GM15510 (cell line): Measurements from ENCODE around the gene CREB5.

Source experiments
- POLR2A ChIP-seq: IDR thresholded peaks from 3 replicates; pipeline ENCODE4 v1.6.1; 2011; ENCODE audit warnings: borderline replicate concordance; ENCODE audit not compliant: insufficient read length; ENCODE audit errors: extremely low read depth

The CREB5 gene

GRCh38 chr7:28572321-28573058 is 160.2 kb downstream of the CREB5 start:
- TF ChIP-seq POLR2A: no peak

DNA sequence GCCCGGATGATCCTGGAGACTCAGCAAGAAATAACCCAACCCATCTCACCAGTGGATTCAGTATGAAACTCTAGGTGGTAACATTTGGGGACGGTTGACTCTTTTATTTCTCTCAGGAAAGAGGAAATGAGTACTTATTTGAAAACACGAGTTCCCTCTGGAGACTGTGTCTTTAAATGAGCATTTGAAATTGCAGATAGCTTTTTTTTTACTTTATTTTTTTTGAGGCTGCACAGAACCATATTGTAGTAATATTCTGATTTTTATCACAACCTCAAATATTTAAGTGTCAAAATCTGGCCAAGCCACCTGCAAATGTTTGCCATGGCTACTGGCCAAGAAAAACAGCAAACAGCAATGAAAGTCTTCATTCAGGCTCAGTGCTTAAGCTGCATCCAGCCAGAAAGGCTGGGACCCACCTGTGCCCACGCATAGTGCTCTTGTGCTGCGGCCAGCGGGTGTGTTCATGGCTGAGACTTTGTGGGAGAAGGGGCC is 160.8 kb downstream of the CREB5 start:
- no peak for TF ChIP-seq POLR2A

DNA sequence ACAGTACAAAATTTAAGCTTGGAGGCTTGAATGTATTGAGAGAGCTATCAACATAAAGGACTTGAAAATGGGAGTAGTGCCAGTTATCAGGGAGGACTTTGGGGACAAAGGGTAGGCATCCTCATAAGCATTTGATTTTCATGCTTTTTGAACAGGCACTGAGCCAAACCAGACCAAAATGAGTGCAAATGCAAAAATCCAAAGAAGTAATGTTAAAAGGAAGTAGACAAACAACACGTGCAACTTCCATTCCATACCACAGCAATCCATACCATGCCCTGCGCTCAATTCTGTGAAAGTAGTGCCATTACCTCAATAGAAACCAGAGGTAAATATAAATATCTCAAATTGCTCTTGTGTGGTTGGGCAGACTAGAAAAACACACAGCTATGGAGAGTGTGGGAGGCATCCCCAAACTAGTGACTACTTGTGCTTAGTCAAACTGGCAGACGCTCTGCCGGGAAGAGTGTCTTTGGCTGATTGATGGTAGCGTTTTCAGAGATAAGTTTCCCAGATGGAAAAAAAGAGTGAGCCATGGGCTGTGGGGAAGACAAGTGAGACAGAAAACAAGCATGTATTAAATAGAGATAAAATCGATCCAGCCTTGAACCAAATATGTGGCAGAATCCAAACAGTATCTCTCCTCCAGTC is 161.5 kb downstream of the CREB5 start:
- no peak for TF ChIP-seq POLR2A

DNA sequence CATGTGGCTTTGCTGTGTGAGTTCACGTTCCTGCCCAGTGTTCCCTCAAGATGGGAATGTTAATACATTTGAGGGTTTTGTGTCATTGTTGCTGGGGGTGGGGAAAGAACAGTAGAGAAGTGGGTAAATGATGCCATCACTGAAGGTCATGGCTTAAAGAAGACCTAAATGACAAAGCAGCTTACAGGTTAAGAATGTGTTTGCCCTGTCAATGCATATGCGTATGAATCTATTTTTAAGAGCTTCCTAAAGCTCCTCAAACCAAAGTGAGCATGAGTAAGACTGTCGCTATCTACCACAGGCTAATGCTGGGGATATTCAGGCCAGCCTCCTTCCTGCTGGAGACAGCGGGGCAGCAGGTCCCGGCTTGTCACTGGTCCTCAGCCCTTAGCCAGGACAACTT is 162.9 kb downstream of the CREB5 start:
- TF ChIP-seq POLR2A: no peak

- no peak for TF ChIP-seq POLR2A
These were observed 164.3 kb downstream of the CREB5 start for GRCh38 chr7:28576656-28577055.

- no peak for TF ChIP-seq POLR2A
These were observed 167.3 kb downstream of the CREB5 start for GRCh38 chr7:28579571-28579970.

- no peak for TF ChIP-seq POLR2A
These were observed 168.3 kb downstream of the CREB5 start for GRCh38 chr7:28580665-28581064.

DNA sequence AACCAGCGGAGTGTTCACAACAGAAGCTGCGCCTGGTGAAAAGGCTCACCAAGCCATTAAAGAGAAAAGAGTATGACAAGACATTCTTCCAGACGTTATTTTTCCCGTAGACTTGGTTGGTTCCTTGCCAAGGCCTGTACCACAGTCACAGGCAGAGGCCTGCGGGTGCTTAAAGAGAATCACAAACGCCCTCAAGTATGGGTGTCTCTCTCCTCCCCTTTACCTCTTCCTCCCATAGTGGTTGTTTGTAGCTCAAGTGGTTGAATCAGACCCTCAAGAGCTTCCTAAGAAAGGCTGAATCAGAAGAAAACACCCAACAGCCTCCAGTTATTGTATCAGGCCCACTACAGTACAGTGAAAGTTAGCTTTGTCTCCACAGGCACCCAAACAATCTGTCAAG is 169.0 kb downstream of the CREB5 start:
- TF ChIP-seq POLR2A: no peak

DNA sequence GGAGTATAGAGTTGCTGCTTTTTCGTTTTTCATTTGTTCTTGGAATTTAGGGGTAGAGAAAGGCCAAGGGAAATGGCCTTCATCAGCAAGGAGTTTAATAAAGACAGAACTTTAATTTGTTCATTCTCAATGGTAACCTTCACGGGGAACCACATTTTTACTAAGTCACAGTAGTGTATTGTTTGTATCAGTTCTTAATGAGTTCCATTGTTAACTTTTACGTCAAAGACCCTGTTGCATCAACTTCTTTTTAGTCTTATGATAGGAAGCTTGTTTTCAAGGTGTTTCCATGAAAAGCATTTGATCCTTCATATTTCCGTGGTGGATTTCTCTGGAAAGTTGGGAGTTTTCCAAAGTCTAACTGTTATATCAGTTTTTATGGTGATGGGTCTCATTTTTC is 169.9 kb downstream of the CREB5 start:
- no peak for TF ChIP-seq POLR2A

DNA sequence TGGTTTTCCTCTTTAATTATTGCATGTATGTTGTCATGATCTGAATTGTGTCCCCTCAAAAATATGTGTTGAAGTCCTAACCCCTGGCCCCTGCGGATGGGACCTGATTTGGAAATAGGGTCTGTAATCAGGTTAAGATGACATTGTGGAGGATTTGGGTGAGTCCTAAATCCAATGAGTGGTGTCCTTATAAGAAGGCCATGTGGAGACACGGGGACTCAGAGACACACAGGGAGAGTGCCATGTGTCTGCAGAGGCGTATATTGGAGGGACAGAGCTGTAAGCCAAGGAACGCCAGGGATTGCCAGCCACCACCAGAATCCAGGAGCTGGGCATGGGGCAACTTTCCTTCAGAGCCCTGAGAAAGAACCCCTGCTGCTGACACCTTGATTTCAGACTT is 171.9 kb downstream of the CREB5 start:
- TF ChIP-seq POLR2A: no peak

DNA sequence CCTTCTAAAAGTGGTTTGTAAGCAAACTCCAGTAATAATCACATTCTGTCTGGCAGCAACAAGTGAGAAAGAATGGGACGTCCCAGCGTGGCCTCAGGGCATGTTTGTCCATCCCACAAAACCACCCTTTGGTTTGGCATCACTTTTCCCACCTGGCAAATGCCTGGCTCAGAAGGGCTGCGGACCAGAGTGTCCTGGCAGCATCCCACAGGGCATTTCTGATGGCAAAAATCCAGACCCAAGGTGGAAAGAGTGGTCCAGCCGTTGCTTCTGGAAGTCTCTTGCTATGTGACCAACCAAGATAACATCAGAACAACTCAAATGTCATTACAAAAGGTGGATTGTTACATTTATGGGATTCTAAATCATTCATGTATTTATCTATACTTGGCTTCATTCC is 174.4 kb downstream of the CREB5 start:
- TF ChIP-seq POLR2A: no peak

DNA sequence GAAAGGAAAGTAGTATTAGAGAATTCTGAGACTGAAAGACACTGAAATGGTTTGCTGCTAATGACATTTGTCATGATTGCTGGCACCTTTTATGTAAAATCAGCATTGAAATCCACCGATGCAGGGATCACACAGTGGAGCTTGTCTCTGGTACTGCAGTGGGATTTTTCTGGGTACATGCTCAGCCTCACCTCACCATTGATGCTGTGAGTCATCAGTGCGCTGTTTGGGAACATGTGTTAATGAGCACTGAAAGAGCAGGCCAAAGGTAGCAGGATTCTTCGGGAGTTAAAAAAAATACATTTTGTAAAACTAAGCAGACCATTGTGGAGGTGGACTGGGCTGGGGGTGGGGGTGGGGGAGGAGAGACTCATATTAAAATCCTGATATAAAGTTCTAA is 174.9 kb downstream of the CREB5 start:
- no peak for TF ChIP-seq POLR2A

GRCh38 chr7:28588602-28589001 is 176.3 kb downstream of the CREB5 start:
- no peak for TF ChIP-seq POLR2A

DNA sequence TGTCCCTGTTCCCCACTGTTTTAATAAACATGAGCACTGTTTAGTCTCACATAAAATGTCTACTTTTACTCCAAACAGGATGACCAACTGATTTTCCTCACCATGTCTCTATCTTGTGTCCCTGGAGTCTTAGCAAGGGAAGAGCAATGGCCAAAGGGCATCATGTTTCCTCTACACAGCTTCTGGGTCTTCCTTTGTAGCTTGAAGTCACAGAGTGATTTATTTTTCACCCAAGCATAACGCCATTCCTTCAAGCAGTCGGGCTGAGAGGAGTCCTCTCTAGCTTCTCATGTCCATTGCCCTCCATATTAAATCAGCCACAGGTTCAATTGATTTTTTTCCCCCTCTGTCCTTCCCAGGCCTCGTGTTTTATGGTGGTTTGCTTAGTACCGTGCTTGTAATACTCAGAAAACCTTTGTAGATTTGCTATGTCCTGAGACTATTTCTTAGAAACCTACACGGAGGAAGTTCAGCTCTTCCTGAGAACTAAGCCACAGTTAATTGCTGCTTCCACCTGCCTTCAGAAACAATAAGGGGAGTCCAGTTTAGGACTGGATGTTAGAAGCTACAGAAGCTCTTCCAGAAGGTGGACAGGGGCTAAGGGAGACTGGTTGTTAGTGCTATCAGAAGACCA is 178.8 kb downstream of the CREB5 start:
- no peak for TF ChIP-seq POLR2A

DNA sequence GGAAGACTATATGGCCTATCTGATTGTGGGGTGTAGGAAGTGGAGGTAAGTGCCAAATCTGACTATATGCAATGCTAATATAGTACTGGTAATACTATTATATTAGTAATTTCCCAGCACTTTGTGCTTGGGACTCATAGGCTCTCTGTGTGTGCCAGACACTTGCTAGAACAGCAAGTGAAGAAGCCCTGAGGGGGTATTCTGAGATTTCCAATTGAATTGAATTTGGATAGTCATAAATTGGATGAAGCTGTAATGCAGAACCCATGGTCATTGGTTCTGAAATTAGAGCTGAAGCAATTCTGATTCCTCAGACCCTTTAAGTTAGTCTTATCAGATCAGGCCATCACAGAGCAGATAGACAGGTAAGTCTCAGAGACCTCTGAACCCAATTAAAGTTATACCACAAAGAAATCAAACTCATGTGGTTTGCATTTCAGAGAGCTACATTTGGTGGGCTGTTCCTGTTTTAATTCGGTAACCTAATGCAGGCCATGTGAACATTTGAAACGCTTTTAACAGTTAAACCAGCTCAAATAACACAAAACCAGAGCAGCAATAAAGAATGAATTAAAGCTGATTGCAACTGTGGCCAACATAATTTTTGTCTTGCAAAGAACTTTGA is 179.5 kb downstream of the CREB5 start:
- TF ChIP-seq POLR2A: no peak
